ENCODE measurements around the gene CNTNAP4. TPM values are rescaled to one million over a fixed set of nuclear protein-coding genes. Genes with fewer than 3 reads are reported as not detected.

The CNTNAP4 gene
- total RNA-seq, 1 donor from 2014 or later: not detected

DNA sequence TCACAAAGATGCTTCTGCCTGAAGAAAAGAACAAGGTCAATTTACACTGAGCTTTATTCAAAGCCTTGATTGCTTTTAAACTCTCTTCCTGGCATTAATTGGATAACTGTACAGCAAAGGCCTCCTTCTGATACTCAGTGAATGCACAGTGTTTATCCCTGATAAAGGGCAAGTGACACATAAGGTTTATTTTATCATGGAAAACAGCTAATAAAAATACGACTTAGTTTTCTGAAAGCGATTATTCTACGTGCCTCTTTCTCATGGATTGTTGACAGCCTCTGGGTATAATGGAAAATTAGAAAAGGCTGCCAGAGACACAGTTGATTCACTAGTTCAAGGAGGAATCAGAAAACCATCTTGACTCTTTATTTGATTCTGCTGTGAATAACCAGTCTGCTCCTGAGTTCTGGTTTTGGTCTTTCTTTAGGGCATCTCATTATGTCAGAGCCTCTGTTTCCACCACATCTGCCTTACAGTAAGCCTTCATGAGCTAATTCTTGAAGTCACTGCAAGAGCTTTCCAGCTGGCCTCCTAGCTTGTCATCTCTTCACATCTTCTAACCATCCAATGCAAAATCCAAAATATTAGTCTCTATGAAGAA lies 212.9 kb downstream of the CNTNAP4 start:
- TF ChIP-seq, protein P1, sequence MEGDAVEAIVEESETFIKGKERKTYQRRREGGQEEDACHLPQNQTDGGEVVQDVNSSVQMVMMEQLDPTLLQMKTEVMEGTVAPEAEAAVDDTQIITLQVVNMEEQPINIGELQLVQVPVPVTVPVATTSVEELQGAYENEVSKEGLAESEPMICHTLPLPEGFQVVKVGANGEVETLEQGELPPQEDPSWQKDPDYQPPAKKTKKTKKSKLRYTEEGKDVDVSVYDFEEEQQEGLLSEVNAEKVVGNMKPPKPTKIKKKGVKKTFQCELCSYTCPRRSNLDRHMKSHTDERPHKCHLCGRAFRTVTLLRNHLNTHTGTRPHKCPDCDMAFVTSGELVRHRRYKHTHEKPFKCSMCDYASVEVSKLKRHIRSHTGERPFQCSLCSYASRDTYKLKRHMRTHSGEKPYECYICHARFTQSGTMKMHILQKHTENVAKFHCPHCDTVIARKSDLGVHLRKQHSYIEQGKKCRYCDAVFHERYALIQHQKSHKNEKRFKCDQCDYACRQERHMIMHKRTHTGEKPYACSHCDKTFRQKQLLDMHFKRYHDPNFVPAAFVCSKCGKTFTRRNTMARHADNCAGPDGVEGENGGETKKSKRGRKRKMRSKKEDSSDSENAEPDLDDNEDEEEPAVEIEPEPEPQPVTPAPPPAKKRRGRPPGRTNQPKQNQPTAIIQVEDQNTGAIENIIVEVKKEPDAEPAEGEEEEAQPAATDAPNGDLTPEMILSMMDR (IDR thresholded peaks at IDR 0.05; ENCODE audit: insufficient read depth, low read length, poor library complexity, severe bottlenecking): no peak
- Histone ChIP-seq H3K27me3 (ENCODE audit: control insufficient read depth, insufficient read depth, low read length) (no peaks in the 10 kb centered on the region), H3K36me3 (ENCODE audit: control insufficient read depth, insufficient read depth, low read length) (no peaks in the 10 kb centered on the region), H3K4me3 (ENCODE audit: low read depth, low read length) (no peak overlapping the region)
- DNase-seq (ENCODE audit: low read depth): no peak

DNA sequence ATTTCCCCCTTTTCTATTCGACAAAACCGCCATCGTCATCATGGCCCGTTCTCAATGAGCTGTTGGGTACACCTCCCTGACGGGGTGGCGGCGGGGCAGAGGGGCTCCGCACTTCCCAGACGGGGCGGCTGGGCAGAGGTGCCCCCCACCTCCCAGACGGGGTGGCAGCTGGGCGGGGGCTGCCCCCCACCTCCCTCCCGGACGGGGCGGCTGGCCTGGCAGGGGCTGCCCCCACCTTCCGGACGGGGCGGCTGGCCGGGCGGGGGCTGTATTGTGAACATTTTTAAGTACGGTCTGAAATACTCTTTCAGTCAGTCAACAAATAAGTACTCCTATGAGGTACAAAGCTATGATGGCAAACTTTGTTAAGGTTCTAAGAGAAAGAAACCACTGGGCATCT lies 222.8 kb downstream of the CNTNAP4 start:
- Histone ChIP-seq H3K36me3 (ENCODE audit: control insufficient read depth, insufficient read depth, low read length) (no peaks in the 10 kb centered on the region), H3K4me3 (ENCODE audit: low read depth, low read length) (no peak overlapping the region)
- no peak for DNase-seq (ENCODE audit: low read depth)

DNA sequence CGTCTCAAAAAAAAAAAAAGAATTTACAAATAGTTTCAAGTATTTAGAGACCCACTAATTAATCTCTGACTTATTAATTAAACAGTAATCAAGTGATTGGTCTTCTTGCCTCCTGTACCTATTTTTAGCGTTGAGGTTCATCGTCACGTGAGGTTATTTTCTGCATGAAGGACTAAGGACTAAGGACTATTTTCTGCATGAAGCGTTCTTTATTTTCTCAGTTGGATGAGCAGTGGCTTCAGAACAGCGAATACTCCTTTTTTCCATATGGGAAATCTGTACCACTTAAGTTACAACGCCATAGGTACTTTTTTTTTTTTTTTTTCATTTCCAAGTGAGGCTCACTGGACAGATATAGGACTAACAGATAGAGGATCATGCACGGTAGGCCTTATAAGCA lies 224.9 kb downstream of the CNTNAP4 start:
- TF ChIP-seq, protein P1 (IDR thresholded peaks at IDR 0.05; ENCODE audit: insufficient read depth, low read length, poor library complexity, severe bottlenecking): no peak
- H3K27me3 ChIP-seq (ENCODE audit: control insufficient read depth, insufficient read depth, low read length): no peaks in the 10 kb centered on the region
- DNase-seq (ENCODE audit: low read depth): no peak

More for the DNA sequence above, 222.8 kb downstream of the CNTNAP4 start:
- TF ChIP-seq, protein P1 (IDR thresholded peaks at IDR 0.05; ENCODE audit: insufficient read depth, low read length, poor library complexity, severe bottlenecking): no peak
- H3K27me3 ChIP-seq (ENCODE audit: control insufficient read depth, insufficient read depth, low read length): no peaks in the 10 kb centered on the region

DNA sequence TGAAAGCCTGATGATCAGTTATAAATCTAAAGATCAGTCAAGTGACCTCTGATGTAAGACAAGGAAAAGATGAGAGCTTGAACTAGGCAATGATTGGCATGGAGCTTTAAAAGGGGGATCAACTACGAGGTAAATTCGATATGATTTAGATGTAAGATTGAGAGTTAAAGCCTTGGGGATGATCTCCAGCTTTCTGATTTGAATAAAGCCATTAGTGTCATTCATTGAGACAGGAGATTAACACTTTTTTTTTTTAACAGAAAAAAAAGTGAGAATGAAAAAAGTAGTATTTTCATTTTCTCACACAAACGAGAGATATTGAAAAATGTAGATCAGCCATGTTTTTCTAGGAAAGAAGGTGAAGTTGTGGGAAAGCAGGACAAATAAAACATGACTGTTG lies 225.4 kb downstream of the CNTNAP4 start:
- TF ChIP-seq, protein P1 (IDR thresholded peaks at IDR 0.05; ENCODE audit: insufficient read depth, low read length, poor library complexity, severe bottlenecking): no peak
- H3K4me3 ChIP-seq (ENCODE audit: low read depth, low read length): no peak overlapping the region
- no peaks in the 10 kb centered on the region for H3K36me3 ChIP-seq (ENCODE audit: control insufficient read depth, insufficient read depth, low read length)
- no peaks in the 10 kb centered on the region for H3K27me3 ChIP-seq (ENCODE audit: control insufficient read depth, insufficient read depth, low read length)
- DNase-seq (ENCODE audit: low read depth): no peak

More for the DNA sequence above, 224.9 kb downstream of the CNTNAP4 start:
- no peak overlapping the region for H3K4me3 ChIP-seq (ENCODE audit: low read depth, low read length)
- H3K36me3 ChIP-seq (ENCODE audit: control insufficient read depth, insufficient read depth, low read length): no peaks in the 10 kb centered on the region

DNA sequence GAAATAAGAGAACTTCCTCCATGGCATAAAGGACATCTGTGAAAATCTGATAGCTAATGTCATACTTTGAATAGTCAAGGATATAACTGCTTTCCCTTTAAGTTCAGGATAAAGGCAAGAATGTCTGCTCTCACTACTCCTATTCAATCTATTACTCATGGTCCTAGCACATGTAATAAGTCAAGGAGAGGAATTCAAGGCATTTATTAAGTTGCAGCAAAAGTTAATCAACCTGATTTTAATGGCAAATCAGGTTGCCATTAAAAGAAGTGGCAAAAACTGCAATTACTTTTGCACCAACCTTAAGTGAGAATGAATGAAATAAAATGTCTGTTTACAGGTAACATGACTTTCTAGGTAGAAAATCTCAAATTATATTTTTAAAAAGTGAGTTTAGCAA lies 225.9 kb downstream of the CNTNAP4 start:
- DNase-seq (ENCODE audit: low read depth): no peak
- TF ChIP-seq, protein P1 (IDR thresholded peaks at IDR 0.05; ENCODE audit: insufficient read depth, low read length, poor library complexity, severe bottlenecking): no peak
- Histone ChIP-seq H3K27me3 (ENCODE audit: control insufficient read depth, insufficient read depth, low read length) (no peaks in the 10 kb centered on the region), H3K4me3 (ENCODE audit: low read depth, low read length) (no peak overlapping the region), H3K36me3 (ENCODE audit: control insufficient read depth, insufficient read depth, low read length) (no peaks in the 10 kb centered on the region)

DNA sequence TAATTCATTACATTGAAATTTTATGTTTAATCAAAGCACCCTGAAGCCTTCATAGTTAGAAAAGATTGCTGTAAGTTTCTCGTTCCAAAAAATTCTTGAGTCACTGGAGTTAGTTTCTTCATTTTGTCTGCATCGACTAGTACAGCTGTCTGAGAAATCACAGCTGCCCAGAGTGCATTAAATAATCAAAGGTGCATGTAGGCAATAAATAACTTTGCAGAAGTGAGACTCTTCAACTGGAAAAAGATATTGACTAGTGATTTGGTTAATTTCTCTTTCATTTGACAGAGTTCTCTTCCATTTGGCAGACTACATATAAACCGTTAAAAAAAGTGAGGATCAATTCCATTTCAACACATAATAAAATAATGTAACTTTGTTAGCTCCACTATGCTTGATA lies 234.0 kb downstream of the CNTNAP4 start:
- Histone ChIP-seq H3K27me3 (ENCODE audit: control insufficient read depth, insufficient read depth, low read length) (no peaks in the 10 kb centered on the region), H3K4me3 (ENCODE audit: low read depth, low read length) (no peak overlapping the region), H3K36me3 (ENCODE audit: control insufficient read depth, insufficient read depth, low read length) (no peaks in the 10 kb centered on the region)
- TF ChIP-seq, protein P1 (IDR thresholded peaks at IDR 0.05; ENCODE audit: insufficient read depth, low read length, poor library complexity, severe bottlenecking): no peak
- no peak for DNase-seq (ENCODE audit: low read depth)

Data from kidney epithelial cell (primary cell).